Ureter (tissue), 1 donor: ENCODE measurements around the gene ZNF217. TPM values are rescaled to one million over a fixed set of nuclear protein-coding genes. Genes with fewer than 3 reads are reported as not detected.
"Not testable (repeated sequence)": the region's sequence is repeated elsewhere in the genome, so short reads cannot be mapped to it uniquely, and the experiment has no call there.

Experiments used
- DNase-seq: peaks from one replicate; pipeline ENCODE4 v3.0.0-alpha.2; 2020; ENCODE audit warnings: low spot score
- total RNA-seq: library from RNA; stranded (reverse); gene quantifications from one replicate; pipeline ENCODE4 v1.2.4, GENCODE V29; 2023
- donor health status: DM: yes; HTN: yes; CAD: no.

Gene ZNF217
- total RNA-seq, 1 donor from 2014 or later: 80.7 TPM

DNA sequence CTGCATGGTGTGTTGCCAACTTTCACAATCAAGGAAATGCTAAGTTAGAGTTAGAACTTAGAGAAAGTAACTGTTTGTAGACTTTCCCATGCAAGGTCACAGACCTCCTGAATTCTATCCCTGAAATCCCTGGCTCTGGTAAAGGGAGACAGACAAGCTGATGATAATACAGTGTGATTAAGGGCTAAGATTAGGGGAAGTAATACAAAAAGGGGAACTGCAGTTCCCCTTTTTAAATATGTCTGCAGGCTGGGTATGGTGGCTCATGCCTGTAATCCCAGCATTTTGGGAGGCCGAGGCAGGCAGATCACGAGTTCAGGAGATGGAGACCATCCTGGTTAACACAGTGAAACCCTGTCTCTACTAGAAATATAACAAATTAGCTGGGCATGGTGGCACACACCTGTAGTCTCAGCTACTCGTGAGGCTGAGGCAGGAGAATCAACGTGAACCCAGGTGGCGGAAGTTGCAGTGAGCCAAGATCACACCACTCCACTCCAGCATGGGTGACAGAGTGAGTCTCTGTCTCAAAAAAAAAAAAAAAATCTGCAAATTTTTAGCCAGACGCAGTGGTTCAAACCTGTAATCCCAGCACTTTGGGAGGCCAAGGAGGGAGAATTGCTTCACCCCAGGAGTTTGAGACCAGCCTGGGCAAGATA is 60.9 kb downstream of the ZNF217 start:
- not testable (repeated sequence) for DNase-seq

DNA sequence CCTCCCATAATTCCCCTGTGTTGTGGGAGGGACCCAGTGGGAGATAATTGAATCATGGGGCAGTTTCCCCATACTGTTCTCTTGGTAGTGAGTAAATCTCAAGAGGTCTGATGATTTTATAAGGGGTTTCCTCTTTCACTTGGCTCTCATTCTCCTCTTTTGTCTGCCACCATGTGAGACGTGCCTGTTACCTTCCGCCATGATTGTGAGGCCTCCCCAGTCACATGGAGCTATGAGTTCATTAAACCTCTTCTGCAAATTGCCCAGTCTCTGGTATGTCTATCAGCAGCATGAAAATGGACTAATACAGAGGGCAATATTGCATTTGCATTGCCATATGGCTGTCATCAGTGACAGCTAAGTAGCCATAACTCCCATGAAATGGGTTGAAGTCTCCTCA is 63.2 kb downstream of the ZNF217 start:
- DNase-seq: no peak

DNA sequence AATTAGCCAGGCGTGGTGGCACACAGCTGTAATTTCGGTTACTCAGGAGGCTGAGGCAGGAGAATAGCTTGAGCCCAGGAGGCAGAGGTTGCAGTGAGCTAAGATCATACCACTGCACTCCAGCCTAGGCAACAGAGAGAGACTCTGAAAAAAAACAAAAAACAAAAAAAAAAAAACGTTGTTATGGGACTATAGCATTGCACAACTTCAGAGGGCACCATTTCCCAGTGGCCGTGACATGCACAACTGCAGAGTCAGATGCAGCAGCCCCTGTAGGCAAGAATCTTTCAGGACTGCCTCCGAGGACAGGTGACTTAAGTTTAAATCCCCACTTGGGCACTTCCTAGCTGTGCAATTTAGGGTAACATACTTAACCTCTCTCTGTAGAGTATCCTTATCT is 64.0 kb downstream of the ZNF217 start:
- no peak for DNase-seq

DNA sequence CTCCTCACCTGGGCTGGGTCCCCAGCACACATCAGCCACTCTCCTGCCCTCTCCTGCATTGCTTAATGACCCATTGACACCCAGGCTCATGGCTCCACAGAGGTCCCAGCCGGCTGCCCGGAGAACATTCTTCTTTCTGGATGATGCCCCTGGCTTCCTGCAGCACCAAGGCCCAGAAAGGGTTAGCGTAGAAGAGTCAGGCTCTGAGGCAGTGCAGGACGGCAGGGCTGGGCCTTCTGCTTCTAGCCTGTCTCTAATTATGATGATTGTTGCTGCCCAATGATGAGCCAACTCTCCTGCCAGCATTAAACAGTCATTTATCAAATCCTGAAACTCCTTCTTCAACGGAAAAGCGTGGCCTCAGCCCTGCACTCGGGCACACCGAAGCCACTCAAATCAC is 66.4 kb downstream of the ZNF217 start:
- DNase-seq: no peak

DNA sequence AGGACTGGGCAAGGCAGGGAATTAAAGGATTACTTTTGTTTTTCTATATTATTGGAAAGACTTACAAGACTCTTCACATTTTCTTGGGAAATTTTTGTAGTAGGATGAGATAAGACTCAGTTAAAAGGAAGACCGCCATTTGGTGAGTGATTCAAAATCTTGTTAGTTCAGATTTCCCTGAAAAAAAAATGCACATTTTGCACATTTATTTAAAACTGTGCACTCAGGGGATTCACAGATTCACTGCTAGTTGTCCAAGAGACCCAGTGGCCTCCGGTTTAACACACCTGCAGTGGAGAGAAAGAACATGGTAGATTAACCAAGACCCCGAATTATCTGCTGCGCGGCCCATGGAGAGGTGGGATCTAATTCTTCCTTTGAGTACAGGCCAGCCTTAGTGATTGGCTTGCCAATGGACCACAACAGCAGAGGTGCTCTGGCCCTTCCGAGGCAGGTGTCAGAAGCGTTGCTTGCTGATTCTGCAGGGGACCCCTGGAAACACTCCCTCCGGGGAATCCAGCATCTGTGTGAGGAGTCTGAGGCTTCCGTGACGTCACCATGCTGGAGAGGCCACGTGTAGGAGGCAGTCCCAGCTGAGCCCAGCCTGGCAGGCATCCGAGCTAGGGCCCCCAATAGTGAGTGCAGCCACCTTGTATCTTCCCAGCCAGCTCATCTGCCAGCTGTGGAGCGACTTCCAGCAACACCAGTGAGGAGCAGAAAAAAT is 68.9 kb downstream of the ZNF217 start:
- no peak for DNase-seq

DNA sequence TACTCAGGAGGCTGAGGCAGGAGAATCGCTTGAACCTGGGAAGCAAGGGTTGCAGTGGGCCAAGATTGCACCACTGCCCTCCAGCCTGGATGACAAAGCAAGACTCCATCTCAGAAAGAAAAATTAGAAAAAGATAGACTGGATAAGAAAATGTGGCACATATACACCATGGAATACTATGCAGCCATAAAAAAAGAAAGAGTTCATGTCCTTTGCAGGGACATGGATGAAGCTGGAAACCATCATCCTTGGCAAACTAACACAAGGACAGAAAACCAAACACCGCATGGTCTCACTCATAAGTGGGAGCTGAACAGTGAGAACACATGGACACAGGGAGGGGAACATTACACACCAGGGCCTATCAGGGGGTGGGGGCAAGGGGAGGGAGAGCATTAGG is 70.0 kb downstream of the ZNF217 start:
- not testable (repeated sequence) for DNase-seq

DNA sequence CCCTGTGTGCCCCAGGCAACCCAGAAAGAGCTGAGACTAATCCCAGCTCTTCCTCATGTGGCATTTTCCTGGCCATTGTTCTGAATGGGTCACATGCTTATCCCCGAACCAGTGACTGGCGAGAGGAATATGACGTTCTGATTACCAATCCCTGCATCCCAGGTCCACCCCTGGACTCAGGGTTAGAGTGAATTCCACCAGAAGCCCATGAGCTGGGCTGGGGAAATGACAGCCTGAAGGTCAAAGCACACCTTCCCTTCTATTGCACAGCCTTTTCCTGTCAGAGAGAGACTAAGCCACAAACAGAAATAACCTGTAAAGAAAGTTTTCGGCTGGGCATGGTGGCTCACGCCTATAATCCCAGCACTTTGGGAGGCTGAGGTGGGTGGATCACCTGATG is 70.9 kb downstream of the ZNF217 start:
- DNase-seq: no peak

DNA sequence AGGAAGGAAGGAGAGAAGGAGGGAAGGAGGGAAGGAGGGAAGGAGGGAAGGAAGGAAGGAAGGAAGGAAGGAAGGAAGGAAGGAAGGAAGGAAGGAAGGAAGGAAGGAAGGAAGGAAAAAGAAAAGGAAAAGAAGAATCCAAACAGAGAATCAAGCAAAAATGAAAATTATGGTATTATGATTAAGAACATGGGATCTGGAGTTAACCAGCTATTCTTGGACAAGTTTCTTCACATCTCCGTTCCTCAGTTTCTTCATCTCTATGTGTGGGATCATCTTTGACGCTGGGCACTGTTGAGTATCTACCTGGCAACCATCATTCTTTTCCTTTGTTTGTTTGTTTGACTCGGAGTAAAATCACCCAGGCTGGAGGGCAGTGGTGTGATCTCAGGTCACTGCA is 71.6 kb downstream of the ZNF217 start:
- no peak for DNase-seq

DNA sequence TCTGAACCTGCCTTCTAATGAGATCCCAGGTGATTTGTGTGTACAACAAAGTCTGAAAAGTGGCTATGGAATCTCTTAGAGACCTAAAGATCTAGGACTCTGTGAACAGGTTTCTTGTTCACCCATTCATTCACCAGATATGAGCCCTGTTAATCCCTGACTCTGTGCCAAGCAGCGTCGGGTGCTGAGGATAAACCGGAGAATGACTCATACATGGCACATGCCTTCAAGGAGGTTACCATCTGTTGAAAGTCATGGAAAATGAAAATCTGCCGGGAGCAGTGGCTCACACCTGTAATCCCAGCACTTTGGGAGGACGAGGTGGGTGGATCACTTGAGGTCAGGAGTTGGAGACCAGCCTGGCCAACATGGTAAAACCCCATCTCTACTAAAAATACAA is 72.2 kb downstream of the ZNF217 start:
- DNase-seq: not testable (repeated sequence)

DNA sequence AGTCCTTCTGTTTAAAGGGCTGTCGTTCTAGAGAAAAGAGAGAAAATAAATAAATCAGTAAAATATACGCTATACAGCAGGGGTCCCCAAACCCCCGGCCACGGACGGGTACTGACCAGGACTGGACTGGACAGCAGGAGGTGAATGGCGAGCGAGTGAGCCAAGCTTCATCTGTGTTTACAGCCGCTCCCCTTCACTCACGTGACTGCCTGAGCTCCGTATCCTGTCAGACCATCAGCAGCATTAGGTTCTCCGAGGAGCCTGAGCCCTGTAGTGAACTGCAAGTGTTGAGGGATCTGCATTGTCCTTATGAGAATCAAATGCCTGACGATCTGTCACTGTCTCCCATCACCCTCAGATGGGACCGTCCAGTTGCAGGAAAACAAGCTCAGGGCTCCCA is 76.5 kb downstream of the ZNF217 start:
- DNase-seq: no peak
